C1 segment of cervical spinal cord (tissue), 14 donors: Measurements from ENCODE around the gene APOA4.
A peak's percentile ranks its signal among the peaks of the same experiment; 100 is the strongest.

Experiments used
- DNase-seq, 14 donors: peaks; one replicate each; lab custom pipeline; 2025; lab: John Stamatoyannopoulos, UW

The APOA4 gene

DNA sequence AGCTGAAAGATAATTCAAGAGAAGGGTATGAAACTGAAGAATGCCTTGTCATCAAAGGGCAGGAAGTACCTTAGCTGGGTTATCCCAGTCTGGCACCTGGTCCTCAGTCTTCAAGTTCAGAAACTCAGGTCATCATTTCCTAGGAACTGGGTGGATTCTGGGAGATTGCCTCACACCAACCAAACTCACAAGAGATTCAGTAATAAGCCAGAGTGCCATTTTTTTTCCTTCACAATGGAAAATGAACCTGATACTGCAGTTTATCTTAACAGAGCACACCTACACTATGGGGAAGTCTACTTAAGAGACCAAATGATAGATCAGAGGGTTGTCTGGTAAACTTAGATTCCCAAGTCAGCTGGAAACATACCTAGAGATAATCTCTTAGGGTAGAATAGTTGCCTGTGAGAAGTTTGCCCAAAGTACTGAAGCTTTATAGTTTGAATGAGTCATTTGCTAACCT is 46.6 kb downstream of the APOA4 start:
- DNase-seq = no peak

GRCh38 chr11:116775975-116776374 is 47.1 kb downstream of the APOA4 start:
- no peak for DNase-seq

DNA sequence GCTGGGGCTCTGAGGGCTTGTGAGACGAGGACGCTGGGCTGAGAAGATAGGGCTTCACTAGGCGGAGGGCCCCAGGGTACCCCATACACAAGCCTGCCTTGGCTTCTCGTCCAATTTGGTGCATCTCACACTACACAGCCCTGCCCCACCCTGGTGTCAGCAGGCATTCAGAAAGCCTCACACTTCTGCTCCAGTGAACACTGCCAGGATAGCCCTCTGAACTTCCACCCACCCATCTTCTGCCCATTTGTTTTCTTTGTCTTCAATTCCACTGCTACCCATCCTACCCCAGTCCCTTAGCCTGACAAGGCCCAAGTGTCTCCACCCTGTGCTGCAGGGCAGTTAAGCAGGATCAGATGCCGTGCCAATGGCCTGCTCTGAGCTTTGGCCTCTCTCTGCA is 48.4 kb downstream of the APOA4 start:
- no peak for DNase-seq

DNA sequence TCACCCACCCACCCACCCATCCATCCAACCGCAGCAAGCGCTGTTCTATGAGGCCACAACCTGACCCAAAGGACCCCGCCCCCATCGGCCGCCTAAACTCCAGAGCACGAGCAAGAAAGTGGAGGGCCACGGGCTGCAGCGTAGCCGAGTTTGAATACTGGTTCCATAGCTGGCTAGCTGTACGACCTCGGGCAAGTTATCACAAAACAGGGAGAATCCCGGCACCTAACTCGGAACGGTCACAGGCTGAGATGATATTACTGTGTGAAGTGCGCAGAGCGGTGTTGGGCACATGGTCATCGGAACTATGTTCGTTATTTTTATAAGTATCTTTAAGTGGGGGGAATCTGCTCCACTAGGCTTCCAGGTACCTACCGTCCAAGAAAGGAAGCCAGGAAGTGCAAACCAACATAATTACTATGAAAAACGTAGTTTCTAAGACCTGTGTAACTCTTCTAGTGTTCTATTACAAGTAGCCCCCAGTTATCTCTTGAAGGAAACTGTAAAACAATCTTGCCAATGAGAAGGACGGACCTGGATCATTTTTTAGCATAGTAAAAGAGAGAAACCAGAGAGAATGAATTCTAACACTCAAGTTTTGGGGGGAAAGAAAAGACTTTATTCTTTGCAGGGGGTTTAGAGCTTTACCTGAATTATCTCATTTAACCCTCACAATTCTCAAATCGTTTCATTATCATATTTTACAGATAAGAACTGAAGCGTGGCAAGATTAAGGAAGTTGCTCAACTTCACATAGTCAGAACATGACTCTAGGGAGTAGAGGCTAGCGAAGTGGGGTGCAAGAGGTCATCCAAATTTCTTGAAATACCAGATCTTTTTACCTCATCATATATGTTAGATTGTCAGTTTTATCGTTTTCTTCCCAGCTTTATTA is 49.7 kb downstream of the APOA4 start:
- no peak for DNase-seq

GRCh38 chr11:116772443-116773202 is 50.5 kb downstream of the APOA4 start, which contains the start of gene BUD13:
BUD13 (minus strand) TSS chr11:116772987; CDS start chr11:116772964, 23 bp downstream.
- peak; percentile 54 to 93 (median 86) for DNase-seq

DNA sequence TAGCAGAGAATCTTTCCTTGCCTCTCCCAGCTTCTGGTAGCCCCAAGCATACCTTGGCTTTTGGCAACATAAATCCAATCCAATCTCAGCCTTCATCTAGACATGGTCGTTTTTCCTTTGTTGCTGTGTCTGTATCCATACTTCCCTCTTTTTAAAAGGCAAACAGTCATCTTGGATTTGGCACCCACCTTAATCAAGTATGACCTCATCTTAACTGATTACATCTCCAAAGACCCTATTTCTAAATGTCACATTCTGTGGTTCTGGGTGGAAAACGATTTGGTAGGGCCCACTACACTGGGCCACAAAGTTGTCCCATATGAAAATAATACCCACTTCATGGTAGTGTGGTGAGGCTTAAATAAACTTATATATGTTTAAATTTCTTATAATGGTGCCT is 51.2 kb downstream of the APOA4 start:
- DNase-seq = no peak
